K562 (cell line): ENCODE measurements around the gene SCNN1B. TPM values are rescaled to one million over a fixed set of nuclear protein-coding genes. Genes with fewer than 3 reads are reported as not detected.

Source experiments
- ATAC-seq: fragments of 200-7000 bp; cut with Tn5 transposase; 3 replicates; pipeline ENCODE4 v1.9.1; 2020; ENCODE audit warnings: moderate library complexity
- BruUV-seq: library from RNA; stranded (reverse); fragments of 400-500 nt; replicated peaks from 2 replicates; lab custom pipeline; 2021; lab: Mats Ljungman, UMichigan
- CTCF ChIA-PET: fragments of 300-600 bp; formaldehyde crosslinking; extraction: SDS; loops from one replicate; lab custom pipeline; 2021; ENCODE audit warnings: low intra/inter-chr PET ratio; lab: Yijun Ruan, JAX
- POLR2A ChIA-PET: fragments of 300-600, 350-650 bp; sonication (Branson Sonifier 250); formaldehyde crosslinking; extraction: SDS; loops from one replicate; lab custom pipeline; 2021; ENCODE audit warnings: antibody characterized with exemption, inconsistent platforms; lab: Yijun Ruan, JAX
- DNase-seq, 4 experiments: peaks; one replicate each; pipeline versions ENCODE4 v3.0.0 to v3.0.0-alpha.2; 2011 to 2018; ENCODE audit warnings: low spot score in 3 of 4, mixed read lengths in 3 of 4; ENCODE audit errors: extremely low read depth in 1 of 4
- FAIRE-seq: peaks from 2 replicates; lab custom pipeline; 2011; peaks lifted over from hg19 to GRCh38; lab: Jason Lieb, UNC
- H2AFZ ChIP-seq: 2 replicates; pipeline ENCODE4 v1.6.0; 2011; ENCODE audit warnings: low read depth, low read length, control low read depth, inconsistent platforms
- H3K27ac ChIP-seq: fragments of 200-600 bp; 3 replicates; pipeline ENCODE4 v1.8.0; 2011; ENCODE audit warnings: low read depth, mild to moderate bottlenecking, control low read depth, inconsistent platforms, low read length, moderate library complexity, mixed read lengths; ENCODE audit errors: extremely low read depth
- H3K27me3 ChIP-seq, 2 experiments: fragments of 300-600 bp in 1 of 2; 2 replicates in 1 of 2; 3 replicates in 1 of 2; pipeline versions ENCODE4 v1.6.0 to v1.8.0; 2011; ENCODE audit warnings: inconsistent platforms in 2 of 2, low read length in 2 of 2, mild to moderate bottlenecking in 1 of 2, mixed read lengths in 1 of 2, moderate library complexity in 1 of 2; ENCODE audit not compliant: control insufficient read depth in 2 of 2, insufficient read depth in 2 of 2
- H3K36me3 ChIP-seq: fragments of 300-600 bp; 3 replicates; pipeline ENCODE4 v1.8.0; 2011; ENCODE audit warnings: mild to moderate bottlenecking, low read length, inconsistent platforms; ENCODE audit not compliant: control insufficient read depth, insufficient read depth
- H3K4me1 ChIP-seq, 2 experiments: fragments of 200-600 bp in 1 of 2; replicated peaks in 1 of 2; 2 replicates in 1 of 2; 3 replicates in 1 of 2; pipeline versions ENCODE4 v1.5.1 to v1.8.0; 2011; ENCODE audit warnings: inconsistent platforms in 2 of 2, low read length in 2 of 2, mild to moderate bottlenecking in 1 of 2, mixed read lengths in 1 of 2, moderate library complexity in 1 of 2; ENCODE audit not compliant: control insufficient read depth in 2 of 2, insufficient read depth in 2 of 2
- H3K4me2 ChIP-seq: 2 replicates; pipeline ENCODE4 v1.6.1; 2011; ENCODE audit warnings: low read length, control low read depth, inconsistent platforms, mixed read lengths; ENCODE audit not compliant: insufficient read depth
- H3K4me3 ChIP-seq: fragments of 200-600 bp; sonication (generic), shearing (Covaris generic); 2 replicates; pipeline ENCODE4 v1.5.1; 2016; ENCODE audit warnings: control low read depth, inconsistent platforms
- H3K79me2 ChIP-seq: fragments of 200-600 bp; 3 replicates; pipeline ENCODE4 v1.8.0; 2011; ENCODE audit warnings: low read length, inconsistent platforms; ENCODE audit not compliant: control insufficient read depth, insufficient read depth
- H3K9ac ChIP-seq, 2 experiments: 2 replicates each; pipeline versions ENCODE4 v1.6.0 to v1.6.1; 2011; ENCODE audit warnings: low read depth in 2 of 2, low read length in 2 of 2, control low read depth in 1 of 2, inconsistent platforms in 1 of 2, mild to moderate bottlenecking in 1 of 2, mixed read lengths in 1 of 2; ENCODE audit not compliant: insufficient read depth in 1 of 2
- H3K9me1 ChIP-seq: one replicate; pipeline ENCODE4 v1.6.0; 2011; ENCODE audit warnings: inconsistent platforms, mild to moderate bottlenecking, low read length, moderate library complexity; ENCODE audit not compliant: control insufficient read depth, insufficient read depth
- H3K9me3 ChIP-seq: replicated peaks from 2 replicates; pipeline ENCODE4 v1.5.1; 2011; ENCODE audit warnings: low read depth, low read length, inconsistent platforms; ENCODE audit not compliant: control insufficient read depth, insufficient read depth
- H4K20me1 ChIP-seq: replicated peaks from 2 replicates; pipeline ENCODE4 v1.6.1; 2011; ENCODE audit warnings: low read length, inconsistent platforms, mixed read lengths; ENCODE audit not compliant: control insufficient read depth, insufficient read depth
- CBFA2T2 ChIP-seq: fragments of 450-650 bp; conservative IDR thresholded peaks from 2 replicates; pipeline ENCODE4 v1.6.1; 2017; ENCODE audit warnings: mild to moderate bottlenecking
- ELF1 ChIP-seq: fragments of 200-800 bp; sonication (Bioruptor generic); IDR thresholded peaks from 2 replicates; pipeline ENCODE4 v1.6.1; 2016; ENCODE audit warnings: missing genetic modification characterization, missing compliant biosample characterization
- MEF2A ChIP-seq: IDR thresholded peaks from 2 replicates; pipeline ENCODE4 v1.6.1; 2011; ENCODE audit warnings: low read depth, mild to moderate bottlenecking, low read length, moderate library complexity; ENCODE audit not compliant: control insufficient read depth
- NFE2L1 ChIP-seq: fragments of 450-650 bp; IDR thresholded peaks from 2 replicates; pipeline ENCODE4 v1.6.1; 2016; ENCODE audit warnings: missing genetic modification characterization, low read depth, mild to moderate bottlenecking, missing compliant biosample characterization, moderate library complexity, borderline replicate concordance
- POU5F1 ChIP-seq: fragments of 150-350 bp; IDR thresholded peaks from 2 replicates; pipeline ENCODE4 v1.6.1; 2014; ENCODE audit warnings: borderline replicate concordance, low read length, low read depth, mild to moderate bottlenecking; ENCODE audit not compliant: partially characterized antibody
- PYGO2 ChIP-seq: fragments of 450-650 bp; IDR thresholded peaks from 2 replicates; pipeline ENCODE4 v1.6.1; 2016; ENCODE audit warnings: mild to moderate bottlenecking, missing genetic modification characterization, moderate library complexity, missing compliant biosample characterization
- TCF7 ChIP-seq: sonication (generic); IDR thresholded peaks from 2 replicates; pipeline ENCODE4 v1.6.1; 2016; ENCODE audit warnings: antibody characterized with exemption, borderline replicate concordance
- THAP12 ChIP-seq: fragments of 250-450 bp; sonication (Bioruptor Pico); IDR thresholded peaks from 2 replicates; pipeline ENCODE4 v1.9.0; 2021; ENCODE audit warnings: mild to moderate bottlenecking, inconsistent platforms
- USF2 ChIP-seq: sonication (generic); formaldehyde crosslinking; IDR thresholded peaks from 2 replicates; pipeline ENCODE4 v1.5.0; 2020; ENCODE audit warnings: missing genetic modification reagents
- ZNF316 ChIP-seq: fragments of 450-650 bp; IDR thresholded peaks from 2 replicates; pipeline ENCODE4 v1.6.1; 2016
- ZNF551 ChIP-seq: fragments of 250-450 bp; sonication (Bioruptor Pico); IDR thresholded peaks from 2 replicates; pipeline ENCODE4 v1.5.0; 2021; ENCODE audit warnings: mild to moderate bottlenecking, moderate library complexity
- WGBS: fragments of 100-300 bp; shearing (Covaris generic); methylation state at CpG from one replicate; pipeline ENCODE4 v1.1.6; 2016; ENCODE audit warnings: low coverage, mixed read lengths; ENCODE audit not compliant: insufficient coverage; ENCODE audit errors: missing lambda C conversion rate; 5-methylcytosine and 5-hydroxymethylcytosine counted together
- in situ Hi-C: fragments of 300-500 bp; cut with MboI; formaldehyde crosslinking; loops from 4 replicates; pipeline ENCODE4 v1.15.0; 2018; ENCODE audit warnings: inconsistent platforms, mixed read lengths
- intact Hi-C: fragments of 100-400 bp; cut with micrococcal nuclease; formaldehyde crosslinking; loops from 2 replicates; pipeline ENCODE4 v1.14.2; 2022
- polyA plus RNA-seq, 8 experiments: library from polyadenylated mRNA; depleted of rRNA in 4 of 8; stranded (reverse) in 5 of 8; unstranded in 3 of 8; fragments of >200 nt; fragmentation: Nextera tagmentation in 2 of 8; fragmentation: Illumina TruSeq in 1 of 8; extraction: Ambion mirVana in 2 of 8; extraction: Trizol in 1 of 8; gene quantifications; 2 replicates each; pipeline versions ENCODE4 v1.2.1 to v1.2.3, GENCODE V29; 2011 to 2014; ENCODE audit warnings: inconsistent platforms in 1 of 8, missing spikeins in 1 of 8
- total RNA-seq, 7 experiments: library from RNA; depleted of rRNA in 6 of 7; stranded (reverse); fragments of >200 nt in 6 of 7; fragmentation: Illumina TruSeq in 2 of 7; extraction: Trizol in 2 of 7; gene quantifications; 2 replicates each; pipeline versions ENCODE4 v1.2.1 to v1.2.3, GENCODE V29; 2011 to 2021; ENCODE audit warnings: low replicate concordance in 1 of 7

Gene SCNN1B
- total and polyA plus RNA-seq, 9 of the 15 experiments (the other 6 are each of a cell fraction or from before 2014, with no cell fraction given): not detected

- no peak for FAIRE-seq
- no peaks in the 10 kb centered on the region for H3K4me1 ChIP-seq
- peaks cover 8 to 39% of the 10 kb centered on the region in 2 experiments; a peak in 4 of 5 replicates for H3K27me3 ChIP-seq
- ChIA-PET CTCF (no interaction called here), POLR2A (no interaction called here)
- no peak for ATAC-seq
- peaks cover 7% of the 10 kb centered on the region for H4K20me1 ChIP-seq
- H3K4me2 ChIP-seq: no peak overlapping the region
- TF ChIP-seq USF2 (CRISPR knock-in tag) (peak; percentile 28; the same call in 1 of the 2 replicates), MEF2A (no peak), POU5F1 (no peak)
- no peaks in the 10 kb centered on the region for H3K9me3 ChIP-seq
- no TSS peak for BruUV-seq
- 9% methylated on average over 7 of the region's 7 CpGs for WGBS
- intact Hi-C loops: no loop called here
- no peaks in the 10 kb centered on the region for H3K36me3 ChIP-seq
- no peaks in the 10 kb centered on the region for H3K79me2 ChIP-seq
- no peaks in the 10 kb centered on the region for H3K9me1 ChIP-seq
- H2AFZ ChIP-seq: no peak overlapping the region
- H3K4me3 ChIP-seq: no peak overlapping the region
- H3K27ac ChIP-seq: no peak overlapping the region
- H3K9ac ChIP-seq: no peak overlapping the region
- in situ Hi-C loops: no loop called here
- DNase-seq: no peak
Measured at GRCh38 chr16:23356941-23357340, 54.8 kb downstream of the SCNN1B start.

- no TSS peak for BruUV-seq
- 4% methylated on average over 8 of the region's 8 CpGs for WGBS
- no peaks in the 10 kb centered on the region for H3K9me3 ChIP-seq
- in situ Hi-C loops (no loop called here), intact Hi-C loops (no loop called here)
- no peak overlapping the region for H2AFZ ChIP-seq
- no peak for ATAC-seq
- no peak for FAIRE-seq
- no peak overlapping the region for H3K27ac ChIP-seq
- peaks cover 7% of the 10 kb centered on the region for H4K20me1 ChIP-seq
- H3K4me1 ChIP-seq: no peaks in the 10 kb centered on the region
- H3K79me2 ChIP-seq: no peaks in the 10 kb centered on the region
- no peak overlapping the region for H3K4me2 ChIP-seq
- TF ChIP-seq ZNF551 (CRISPR knock-in tag) (no peak), TCF7 (no peak), CBFA2T2 (no peak), NFE2L1 (no peak), ZNF316 (no peak), ELF1 (tag) (no peak), PYGO2 (tag) (no peak), THAP12 (CRISPR knock-in tag) (no peak)
- peaks cover 8 to 38% of the 10 kb centered on the region in 2 experiments; a peak in 4 of 5 replicates for H3K27me3 ChIP-seq
- ChIA-PET CTCF (no interaction called here), POLR2A (interaction anchor here (0.7 kb wide), 1 partner anchor 26 kb away, joined by 3 read pairs; no protein-coding TSS in a partner anchor)
- no peak overlapping the region for H3K9ac ChIP-seq
- no peaks in the 10 kb centered on the region for H3K9me1 ChIP-seq
- no peak for DNase-seq
- H3K36me3 ChIP-seq: no peaks in the 10 kb centered on the region
- H3K4me3 ChIP-seq: no peak overlapping the region
Measured at GRCh38 chr16:23357761-23358290, 55.7 kb downstream of the SCNN1B start.
